IgD-negative memory B cell (primary cell): Measurements from ENCODE around the gene DIS3L2. TPM values are rescaled to one million over a fixed set of nuclear protein-coding genes. Genes with fewer than 3 reads are reported as not detected.
"Not testable (repeated sequence)": the region's sequence is repeated elsewhere in the genome, so short reads cannot be mapped to it uniquely, and the experiment has no call there.

Experiments used
- H3K27ac Mint-ChIP-seq, 3 donors: one replicate each; pipeline ENCODE4 v1.8.0; 2020 to 2022; ENCODE audit warnings: mild to moderate bottlenecking in 3 of 3, mixed read lengths in 3 of 3, moderate library complexity in 1 of 3
- H3K27me3 Mint-ChIP-seq: one replicate; pipeline ENCODE4 v1.8.0; 2021; ENCODE audit warnings: mixed read lengths
- H3K36me3 Mint-ChIP-seq: one replicate; pipeline ENCODE4 v1.8.0; 2020; ENCODE audit warnings: mild to moderate bottlenecking, mixed read lengths
- H3K4me1 Mint-ChIP-seq, 3 donors: one replicate each; pipeline ENCODE4 v1.8.0; 2020 to 2022; ENCODE audit warnings: mixed read lengths in 3 of 3, mild to moderate bottlenecking in 1 of 3
- H3K4me3 Mint-ChIP-seq, 4 donors: one replicate each; pipeline ENCODE4 v1.8.0; 2020 to 2022; ENCODE audit warnings: mild to moderate bottlenecking in 4 of 4, mixed read lengths in 4 of 4, moderate library complexity in 3 of 4
- H3K9me3 Mint-ChIP-seq, 3 donors: one replicate each; pipeline ENCODE4 v1.8.0; 2020 to 2021; ENCODE audit warnings: mixed read lengths in 3 of 3, mild to moderate bottlenecking in 1 of 3
- polyA plus RNA-seq: library from polyadenylated mRNA; unstranded; fragments of 300-500 nt; fragmentation: Illumina TruSeq; gene quantifications from one replicate; pipeline ENCODE4 v1.2.3, GENCODE V29; 2021

The DIS3L2 gene
- polyA plus RNA-seq, 1 donor from 2014 or later: 21.7 TPM

DNA sequence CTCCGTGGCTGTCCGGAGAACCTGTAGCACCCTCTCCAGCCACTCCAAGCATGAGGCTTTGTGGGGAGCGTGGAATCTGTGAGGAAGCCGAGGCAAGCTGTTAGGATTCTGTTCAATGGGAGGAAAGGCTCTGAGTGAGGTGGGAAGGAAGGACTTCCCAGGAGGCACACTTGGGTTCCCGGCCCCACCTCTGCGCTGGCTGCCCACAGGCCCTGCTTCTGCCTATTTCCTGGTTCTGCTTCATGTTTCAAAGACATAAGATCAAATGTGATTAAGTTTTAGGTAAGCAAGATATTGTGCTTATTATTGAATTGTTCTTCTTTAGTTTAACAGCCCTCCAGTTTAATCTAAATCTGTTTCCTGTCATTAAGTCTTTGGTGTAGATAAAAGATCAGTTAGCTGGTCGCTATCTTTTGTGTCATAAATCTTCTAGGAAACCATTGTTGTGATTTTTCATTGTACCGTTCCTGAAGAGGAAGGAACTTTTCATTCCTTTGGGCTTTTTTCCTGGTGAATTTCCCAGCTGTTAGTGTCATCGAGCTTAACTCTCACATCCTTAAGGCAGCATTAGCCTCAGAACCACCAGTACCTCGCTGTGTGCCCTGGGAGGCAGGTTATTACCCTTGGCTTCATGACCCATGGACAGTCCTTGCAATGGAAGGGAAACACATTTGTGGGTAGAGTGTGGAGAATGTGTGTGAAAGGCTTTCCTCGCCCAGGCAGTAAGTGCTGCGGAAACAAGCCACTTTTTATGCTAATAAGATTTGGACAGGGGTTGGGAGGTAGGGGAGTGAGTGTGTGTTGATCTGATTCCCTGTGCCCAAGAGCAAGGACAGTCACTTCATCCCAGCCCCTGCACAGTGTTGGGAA lies 355.2 kb downstream of the DIS3L2 start:
- peaks cover under 1 to 20% (median 6%) of the 10 kb centered on the region in 3 donors for H3K9me3 Mint-ChIP-seq
- no peak overlapping the region for H3K4me3 Mint-ChIP-seq
- H3K36me3 Mint-ChIP-seq: peaks cover 5% of the 10 kb centered on the region
- peak overlapping the region in 1 of 3 donors; percentile 14 for H3K27ac Mint-ChIP-seq
- H3K4me1 Mint-ChIP-seq: peaks cover 12 to 22% (median 21%) of the 10 kb centered on the region in 3 donors
- no peaks in the 10 kb centered on the region for H3K27me3 Mint-ChIP-seq

GRCh38 chr2:232318169-232318855 lies 356.8 kb downstream of the DIS3L2 start:
- Mint-ChIP-seq H3K27me3 (no peaks in the 10 kb centered on the region), H3K4me3 (no peak overlapping the region), H3K4me1 (peaks cover 12 to 25% (median 21%) of the 10 kb centered on the region in 3 donors), H3K9me3 (peaks cover 0 to 4% (median 1%) of the 10 kb centered on the region in 3 donors), H3K36me3 (peaks cover 2% of the 10 kb centered on the region), H3K27ac (no peak overlapping the region)

GRCh38 chr2:232319067-232319802 lies 357.7 kb downstream of the DIS3L2 start:
- no peaks in the 10 kb centered on the region for H3K27me3 Mint-ChIP-seq
- H3K4me3 Mint-ChIP-seq: no peak overlapping the region
- H3K27ac Mint-ChIP-seq: peak overlapping the region in 1 of 3 donors; percentile 29
- H3K4me1 Mint-ChIP-seq: peaks cover 12 to 21% (median 21%) of the 10 kb centered on the region in 3 donors
- H3K9me3 Mint-ChIP-seq: no peaks in the 10 kb centered on the region
- no peaks in the 10 kb centered on the region for H3K36me3 Mint-ChIP-seq

GRCh38 chr2:232319803-232320442 lies 358.4 kb downstream of the DIS3L2 start:
- peak overlapping the region in 1 of 3 donors; percentile 61 for H3K27ac Mint-ChIP-seq
- no peaks in the 10 kb centered on the region for H3K27me3 Mint-ChIP-seq
- H3K36me3 Mint-ChIP-seq: no peaks in the 10 kb centered on the region
- peaks cover 6 to 17% (median 14%) of the 10 kb centered on the region in 3 donors for H3K4me1 Mint-ChIP-seq
- no peaks in the 10 kb centered on the region for H3K9me3 Mint-ChIP-seq
- peak overlapping the region in 1 of 4 donors; percentile 41 for H3K4me3 Mint-ChIP-seq

DNA sequence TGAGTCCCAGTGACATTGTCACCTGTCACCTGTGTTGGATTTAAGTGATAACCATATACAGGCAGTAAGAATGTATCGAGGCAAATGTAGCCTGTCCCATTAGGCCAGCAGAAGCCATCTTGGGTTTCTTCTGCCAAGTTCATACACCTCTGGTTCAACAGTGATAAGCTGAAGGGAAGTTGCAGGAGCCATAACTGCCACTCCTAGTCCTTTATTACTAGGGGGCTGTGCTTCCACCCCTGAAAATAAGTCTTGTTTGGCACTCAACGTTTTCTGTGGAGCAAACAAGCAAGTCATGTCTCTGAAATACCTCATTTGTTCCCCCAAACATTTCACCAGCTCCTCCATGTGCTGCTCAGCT lies 358.9 kb downstream of the DIS3L2 start:
- Mint-ChIP-seq H3K4me1 (peaks cover 2 to 14% (median 9%) of the 10 kb centered on the region in 3 donors), H3K9me3 (no peaks in the 10 kb centered on the region), H3K4me3 (no peak overlapping the region), H3K36me3 (no peaks in the 10 kb centered on the region), H3K27me3 (no peaks in the 10 kb centered on the region), H3K27ac (peak overlapping the region in 1 of 3 donors; percentile 61)

- no peaks in the 10 kb centered on the region for H3K27me3 Mint-ChIP-seq
- no peaks in the 10 kb centered on the region for H3K36me3 Mint-ChIP-seq
- H3K9me3 Mint-ChIP-seq: no peaks in the 10 kb centered on the region
- H3K27ac Mint-ChIP-seq: no peak overlapping the region
- no peak overlapping the region for H3K4me3 Mint-ChIP-seq
- H3K4me1 Mint-ChIP-seq: peaks cover 0 to 5% (median 5%) of the 10 kb centered on the region in 3 donors
Measured at GRCh38 chr2:232321156-232321816, 359.8 kb downstream of the DIS3L2 start.

- Mint-ChIP-seq H3K27ac (no peak overlapping the region), H3K36me3 (no peaks in the 10 kb centered on the region), H3K4me3 (no peak overlapping the region), H3K9me3 (no peaks in the 10 kb centered on the region), H3K27me3 (no peaks in the 10 kb centered on the region), H3K4me1 (peaks cover 0 to 2% (median 0%) of the 10 kb centered on the region in 3 donors)
Measured at GRCh38 chr2:232321817-232322559, 360.5 kb downstream of the DIS3L2 start.

DNA sequence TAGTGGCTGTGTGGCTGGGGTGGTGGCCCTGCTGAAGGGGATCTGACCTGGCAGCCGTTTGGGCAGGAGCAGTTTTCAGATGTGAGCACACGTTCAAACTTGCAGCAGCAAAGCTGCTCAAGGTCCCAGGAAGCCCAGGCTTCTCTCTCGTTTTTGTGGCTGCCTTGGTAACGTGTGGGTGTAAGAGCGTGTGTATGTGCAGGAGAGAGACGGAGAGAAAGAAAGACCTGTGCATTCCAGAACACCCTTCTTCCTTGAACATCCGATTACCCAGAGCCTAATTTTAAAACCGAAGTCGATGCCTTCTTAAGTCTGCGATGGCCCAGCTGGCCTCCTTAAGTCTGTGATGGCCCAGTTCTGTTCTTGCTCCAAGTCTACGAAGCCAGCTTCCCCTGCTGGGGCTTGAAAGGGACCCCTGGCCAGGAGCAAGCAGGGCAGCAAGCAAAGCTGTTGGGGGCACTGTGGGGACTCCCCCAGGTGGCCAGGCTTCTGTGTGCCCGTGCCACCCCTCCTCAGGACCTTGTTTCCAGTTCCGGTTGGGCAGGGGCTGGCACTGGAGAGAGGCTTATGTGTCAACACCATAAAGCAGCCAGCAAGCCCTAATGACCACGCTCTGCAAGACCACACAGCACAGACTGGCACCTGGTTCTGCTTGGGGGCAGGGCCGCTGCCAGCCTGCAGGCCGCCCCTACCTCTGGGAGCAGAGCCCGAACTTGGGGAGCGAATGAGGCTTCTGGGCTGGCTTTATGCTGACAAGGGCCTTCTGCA lies 361.2 kb downstream of the DIS3L2 start:
- peak overlapping the region in 1 of 4 donors; percentile 41 for H3K4me3 Mint-ChIP-seq
- H3K27ac Mint-ChIP-seq: no peak overlapping the region
- H3K36me3 Mint-ChIP-seq: no peaks in the 10 kb centered on the region
- no peaks in the 10 kb centered on the region for H3K9me3 Mint-ChIP-seq
- H3K4me1 Mint-ChIP-seq: peaks cover 0 to 6% (median 0%) of the 10 kb centered on the region in 3 donors
- no peaks in the 10 kb centered on the region for H3K27me3 Mint-ChIP-seq

DNA sequence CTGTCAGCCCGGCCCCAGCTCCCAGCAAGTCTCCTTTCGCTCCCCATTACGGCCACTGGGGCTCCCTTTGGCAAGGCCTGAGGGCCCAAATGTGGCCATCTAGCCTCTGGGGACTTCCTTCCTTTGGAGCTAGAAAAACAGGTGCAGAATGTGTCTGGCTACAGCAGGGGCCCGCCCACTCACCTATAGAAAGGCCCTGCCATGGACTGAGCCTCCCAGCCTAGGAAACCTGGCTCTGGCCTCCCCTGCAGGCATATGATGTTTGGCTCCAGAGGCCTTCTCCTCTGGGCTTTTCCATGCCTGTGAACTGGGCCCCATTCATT lies 361.8 kb downstream of the DIS3L2 start:
- no peaks in the 10 kb centered on the region for H3K9me3 Mint-ChIP-seq
- peaks cover 0 to 6% (median 0%) of the 10 kb centered on the region in 3 donors for H3K4me1 Mint-ChIP-seq
- H3K4me3 Mint-ChIP-seq: no peak overlapping the region
- no peaks in the 10 kb centered on the region for H3K36me3 Mint-ChIP-seq
- H3K27me3 Mint-ChIP-seq: no peaks in the 10 kb centered on the region
- H3K27ac Mint-ChIP-seq: no peak overlapping the region

DNA sequence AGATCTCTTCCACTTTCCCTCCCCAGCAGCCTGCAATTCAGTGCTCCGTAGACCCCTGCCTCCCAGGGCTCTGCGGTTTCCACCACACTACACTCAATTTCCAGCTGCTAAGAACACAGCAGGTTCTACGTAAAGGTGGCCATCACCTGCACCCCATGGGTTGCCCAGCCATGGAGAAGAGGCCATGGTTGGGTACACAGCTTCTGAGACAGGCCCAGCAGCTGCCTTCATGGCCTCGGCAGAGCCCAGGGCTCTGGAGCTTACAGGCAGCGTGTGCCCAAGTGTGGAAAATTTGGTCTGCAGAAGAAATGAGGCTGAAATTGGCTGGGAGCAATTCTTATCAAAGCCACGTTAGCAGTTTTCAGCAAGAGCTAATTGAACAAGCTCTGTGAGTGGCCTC lies 362.5 kb downstream of the DIS3L2 start:
- not testable (repeated sequence) for H3K4me3 Mint-ChIP-seq, H3K9me3 Mint-ChIP-seq, H3K36me3 Mint-ChIP-seq, H3K27ac Mint-ChIP-seq, H3K4me1 Mint-ChIP-seq, H3K27me3 Mint-ChIP-seq

DNA sequence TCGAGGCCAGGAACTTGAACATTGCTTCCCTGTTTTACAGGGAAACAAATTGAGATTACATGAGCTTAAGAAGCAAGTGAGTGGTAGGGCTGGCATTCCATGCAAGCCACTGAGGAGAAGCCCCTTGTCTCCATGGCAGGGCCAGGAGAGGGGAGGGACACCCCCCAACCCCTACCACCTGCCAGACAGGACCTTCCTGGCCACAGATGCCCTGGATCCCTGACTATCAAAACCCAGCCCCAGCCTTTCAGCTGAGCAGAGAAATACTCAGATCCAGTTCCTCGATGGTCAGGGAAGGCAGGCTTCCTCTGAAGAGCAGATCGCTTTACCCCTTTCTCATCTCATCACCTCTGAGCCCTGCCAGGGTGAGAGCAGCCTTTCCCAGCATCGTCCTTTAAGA lies 363.3 kb downstream of the DIS3L2 start:
- no peaks in the 10 kb centered on the region for H3K9me3 Mint-ChIP-seq
- no peaks in the 10 kb centered on the region for H3K27me3 Mint-ChIP-seq
- peaks cover 0 to 6% (median 0%) of the 10 kb centered on the region in 3 donors for H3K4me1 Mint-ChIP-seq
- H3K4me3 Mint-ChIP-seq: no peak overlapping the region
- no peak overlapping the region for H3K27ac Mint-ChIP-seq
- no peaks in the 10 kb centered on the region for H3K36me3 Mint-ChIP-seq

DNA sequence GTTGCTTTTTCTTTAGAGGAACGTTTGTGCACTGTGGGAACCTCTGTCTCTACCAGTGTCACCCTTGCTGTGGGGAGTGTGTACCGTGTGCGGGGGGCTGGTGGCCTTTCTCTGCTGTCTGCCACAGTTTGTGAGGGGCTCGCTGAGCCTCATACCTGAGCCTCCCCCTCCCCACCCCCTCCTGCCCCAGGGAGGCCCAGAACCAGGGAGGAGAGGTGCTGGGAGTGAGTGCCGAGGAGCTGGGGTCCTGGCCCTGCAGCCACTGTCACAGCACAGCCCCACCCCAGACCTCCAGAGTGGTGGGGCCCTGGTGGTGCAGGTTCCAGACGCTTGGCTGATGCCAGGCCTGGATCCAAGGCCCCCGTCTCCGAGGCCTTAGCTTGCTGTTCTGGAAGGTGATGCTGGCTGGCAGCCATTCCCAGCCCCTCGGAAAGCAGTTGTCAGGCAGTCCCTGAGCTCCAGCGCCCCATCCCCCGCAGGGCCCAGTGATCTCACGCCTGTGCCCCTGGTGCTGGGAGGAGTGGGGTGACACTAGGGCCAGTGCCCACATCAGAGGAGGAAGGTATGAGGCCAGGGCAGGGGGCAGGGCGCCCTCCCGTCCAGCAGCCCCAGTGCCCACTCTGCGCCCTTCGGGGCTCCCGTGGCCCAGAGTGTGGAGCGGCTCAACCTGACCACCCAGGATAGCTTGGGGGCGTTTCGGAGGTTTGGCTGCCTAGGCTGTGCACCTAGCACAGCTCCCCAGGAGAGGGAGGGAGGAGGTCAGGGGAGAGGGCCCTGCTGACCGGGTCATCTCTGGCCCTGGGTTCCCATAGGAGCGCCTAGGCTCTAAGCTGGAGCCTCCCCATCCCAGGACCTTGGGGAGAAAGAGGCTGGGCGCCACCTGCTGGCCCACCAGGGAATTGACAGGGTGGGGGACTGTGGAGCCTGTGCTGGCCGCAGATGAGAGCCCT lies 364.1 kb downstream of the DIS3L2 start:
- Mint-ChIP-seq H3K36me3 (no peaks in the 10 kb centered on the region), H3K4me3 (no peak overlapping the region), H3K4me1 (peaks cover 0 to 6% (median 0%) of the 10 kb centered on the region in 3 donors), H3K27me3 (no peaks in the 10 kb centered on the region), H3K9me3 (no peaks in the 10 kb centered on the region), H3K27ac (no peak overlapping the region)
